HG03460 (cell line): ENCODE measurements around the gene PDCL3.

Source experiments
- ATAC-seq: cut with Tn5 transposase; IDR thresholded peaks from one replicate; pipeline ENCODE4 v1.9.1; 2021; ENCODE audit not compliant: unreplicated experiment

Gene PDCL3

GRCh38 chr2:100562613-100563406 is at the start of gene PDCL3:
TSS of gene PDCL3 (plus strand) at chr2:100562993. CDS start at chr2:100563068, 75 bp downstream.
- peak; percentile 93 for ATAC-seq

- no peak for ATAC-seq
Observed at GRCh38 chr2:100513650-100514049, 49.1 kb upstream of the PDCL3 start.

GRCh38 chr2:100517556-100517955 is 45.2 kb upstream of the PDCL3 start:
- ATAC-seq: no peak

- ATAC-seq: no peak
Observed at GRCh38 chr2:100518801-100519200, 44.0 kb upstream of the PDCL3 start.

- ATAC-seq: no peak
Observed at GRCh38 chr2:100520224-100520623, 42.6 kb upstream of the PDCL3 start.

GRCh38 chr2:100522430-100522829 is 40.4 kb upstream of the PDCL3 start:
- ATAC-seq: no peak

GRCh38 chr2:100524331-100524730 is 38.5 kb upstream of the PDCL3 start:
- no peak for ATAC-seq

GRCh38 chr2:100526868-100527267 is 35.9 kb upstream of the PDCL3 start:
- ATAC-seq: no peak

- no peak for ATAC-seq
Observed at GRCh38 chr2:100527440-100528015, 35.3 kb upstream of the PDCL3 start.

- ATAC-seq: no peak
Observed at GRCh38 chr2:100529176-100529575, 33.6 kb upstream of the PDCL3 start.

- no peak for ATAC-seq
Observed at GRCh38 chr2:100529900-100530299, 32.9 kb upstream of the PDCL3 start.

- ATAC-seq: no peak
Observed at GRCh38 chr2:100535855-100536254, 26.9 kb upstream of the PDCL3 start.

- no peak for ATAC-seq
Observed at GRCh38 chr2:100537918-100538317, 24.9 kb upstream of the PDCL3 start.

GRCh38 chr2:100539221-100539620 is 23.6 kb upstream of the PDCL3 start:
- no peak for ATAC-seq

GRCh38 chr2:100541404-100541803 is 21.4 kb upstream of the PDCL3 start:
- no peak for ATAC-seq

GRCh38 chr2:100542418-100542817 is 20.4 kb upstream of the PDCL3 start:
- no peak for ATAC-seq

GRCh38 chr2:100544911-100545596 is 17.7 kb upstream of the PDCL3 start:
- no peak for ATAC-seq

GRCh38 chr2:100546469-100546868 is 16.3 kb upstream of the PDCL3 start:
- no peak for ATAC-seq

- ATAC-seq: no peak
Observed at GRCh38 chr2:100548771-100549170, 14.0 kb upstream of the PDCL3 start.

- ATAC-seq: no peak
Observed at GRCh38 chr2:100551303-100551702, 11.5 kb upstream of the PDCL3 start.

GRCh38 chr2:100554798-100555407 is 7.9 kb upstream of the PDCL3 start:
- ATAC-seq: no peak

GRCh38 chr2:100556746-100557145 is 6.0 kb upstream of the PDCL3 start:
- no peak for ATAC-seq
